Spleen (tissue), 7 donors: ENCODE results near the gene POLR3B.

ENCODE experiments used
- POLR2A ChIP-seq, 3 donors: fragments of 450-650 bp; IDR thresholded peaks; one replicate each; pipeline ENCODE4 v1.5.1; 2017; ENCODE audit warnings: antibody characterized with exemption in 3 of 3, mild to moderate bottlenecking in 1 of 3
- POLR2AphosphoS5 ChIP-seq, 3 donors: sonication (generic); formaldehyde crosslinking; IDR thresholded peaks; one replicate each; pipeline ENCODE4 v1.5.1; 2017; ENCODE audit warnings: antibody characterized with exemption in 3 of 3
- TF ChIP-seq, protein P1 (sequence below), 11 experiments: fragments of 200-600 bp in 7 of 11; fragments of 450-650 bp in 4 of 11; sonication (generic) in 4 of 11; IDR thresholded peaks in 8 of 11; conservative IDR thresholded peaks in 3 of 11; 1 replicate in 7 of 11; 2 replicates in 4 of 11; pipeline versions ENCODE4 v1.4.0 to v1.8.0; 2016 to 2021; ENCODE audit warnings: antibody characterized with exemption in 11 of 11, inconsistent platforms in 4 of 11, mild to moderate bottlenecking in 1 of 11
- donor health status: DM: no; HTN: no; CAD: no; lungs with moderate emphysema.
- donor health status: DM: no; HTN: no; CAD: no.
- donor health status: DM: no; HTN: no; CAD: no.

DNA sequence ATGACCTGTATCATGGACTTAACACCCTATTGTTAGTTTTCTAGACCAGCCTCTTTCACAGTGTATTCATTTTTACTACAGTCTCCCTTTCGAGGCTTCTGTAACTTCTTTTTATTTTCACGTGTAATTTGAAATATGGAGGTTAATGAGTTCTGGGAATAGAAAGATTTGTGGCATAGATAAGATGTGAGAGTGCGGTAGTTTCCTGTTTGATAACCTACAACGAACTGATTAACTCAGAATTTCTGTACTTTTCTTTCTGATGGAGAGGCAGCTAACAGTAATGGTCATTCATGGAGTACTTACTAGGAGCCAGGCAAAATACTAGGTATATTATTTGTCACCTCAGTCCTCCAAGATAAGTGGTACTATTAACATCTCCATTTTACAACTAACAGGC is 21.2 kb downstream of the POLR3B start:
- TF ChIP-seq, protein P1, sequence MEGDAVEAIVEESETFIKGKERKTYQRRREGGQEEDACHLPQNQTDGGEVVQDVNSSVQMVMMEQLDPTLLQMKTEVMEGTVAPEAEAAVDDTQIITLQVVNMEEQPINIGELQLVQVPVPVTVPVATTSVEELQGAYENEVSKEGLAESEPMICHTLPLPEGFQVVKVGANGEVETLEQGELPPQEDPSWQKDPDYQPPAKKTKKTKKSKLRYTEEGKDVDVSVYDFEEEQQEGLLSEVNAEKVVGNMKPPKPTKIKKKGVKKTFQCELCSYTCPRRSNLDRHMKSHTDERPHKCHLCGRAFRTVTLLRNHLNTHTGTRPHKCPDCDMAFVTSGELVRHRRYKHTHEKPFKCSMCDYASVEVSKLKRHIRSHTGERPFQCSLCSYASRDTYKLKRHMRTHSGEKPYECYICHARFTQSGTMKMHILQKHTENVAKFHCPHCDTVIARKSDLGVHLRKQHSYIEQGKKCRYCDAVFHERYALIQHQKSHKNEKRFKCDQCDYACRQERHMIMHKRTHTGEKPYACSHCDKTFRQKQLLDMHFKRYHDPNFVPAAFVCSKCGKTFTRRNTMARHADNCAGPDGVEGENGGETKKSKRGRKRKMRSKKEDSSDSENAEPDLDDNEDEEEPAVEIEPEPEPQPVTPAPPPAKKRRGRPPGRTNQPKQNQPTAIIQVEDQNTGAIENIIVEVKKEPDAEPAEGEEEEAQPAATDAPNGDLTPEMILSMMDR (IDR thresholded peaks at IDR 0.05 in 8 of 11, conservative IDR thresholded peaks at IDR 0.05 in 3 of 11) = no peak
- no peak for TF ChIP-seq POLR2AphosphoS5 (IDR thresholded peaks at IDR 0.05)
- no peak for TF ChIP-seq POLR2A (IDR thresholded peaks at IDR 0.05)
